AG09309 (cell line): ENCODE data around the gene VAV3.
"Not testable (repeated sequence)": the region's sequence is repeated elsewhere in the genome, so short reads cannot be mapped to it uniquely, and the experiment has no call there.

Source experiments
- DNase-seq: peaks from one replicate; pipeline ENCODE4 v3.0.0-alpha.2; 2010; ENCODE audit warnings: low read depth
- H3K4me3 ChIP-seq: 2 replicates; pipeline ENCODE4 v1.5.1; 2011; ENCODE audit warnings: mild to moderate bottlenecking, low read depth, low read length, moderate library complexity; ENCODE audit not compliant: control insufficient read depth
- CTCF ChIP-seq: IDR thresholded peaks from 2 replicates; pipeline ENCODE4 v1.5.1; 2011; ENCODE audit warnings: mild to moderate bottlenecking, low read depth, low read length, inconsistent platforms; ENCODE audit not compliant: insufficient read depth, control insufficient read depth; ENCODE audit errors: missing control alignments

VAV3 gene

GRCh38 chr1:107851418-107851817, 113.6 kb downstream of the VAV3 start:
- TF ChIP-seq CTCF: no peak
- no peak overlapping the region for H3K4me3 ChIP-seq
- DNase-seq: no peak

GRCh38 chr1:107844541-107845194, 120.3 kb downstream of the VAV3 start:
- H3K4me3 ChIP-seq, DNase-seq: not testable (repeated sequence)

GRCh38 chr1:107843989-107844388, 121.0 kb downstream of the VAV3 start:
- no peak for TF ChIP-seq CTCF
- no peak overlapping the region for H3K4me3 ChIP-seq
- no peak for DNase-seq

- TF ChIP-seq CTCF: no peak
- H3K4me3 ChIP-seq: no peak overlapping the region
- DNase-seq: no peak
Measured at GRCh38 chr1:107842241-107842640, 122.7 kb downstream of the VAV3 start.

- no peak for DNase-seq
- H3K4me3 ChIP-seq: no peak overlapping the region
- TF ChIP-seq CTCF: no peak
Measured at GRCh38 chr1:107840725-107841124, 124.3 kb downstream of the VAV3 start.

GRCh38 chr1:107838056-107838455, 126.9 kb downstream of the VAV3 start:
- TF ChIP-seq CTCF: no peak
- no peak for DNase-seq
- H3K4me3 ChIP-seq: no peak overlapping the region

GRCh38 chr1:107835151-107835670, 129.8 kb downstream of the VAV3 start:
- no peak overlapping the region for H3K4me3 ChIP-seq
- TF ChIP-seq CTCF: no peak
- no peak for DNase-seq
